HepG2 (cell line): ENCODE results near the gene OSBP. TPM values are rescaled to one million over a fixed set of nuclear protein-coding genes. Genes with fewer than 3 reads are reported as not detected.

Experiments used
- ARNTL ChIP-seq: sonication (generic); formaldehyde crosslinking; IDR thresholded peaks from 2 replicates; pipeline ENCODE4 v1.4.0; 2020; ENCODE audit warnings: mild to moderate bottlenecking, missing genetic modification reagents
- FIP1L1 ChIP-seq: fragments of 200-400 bp; formaldehyde crosslinking; IDR thresholded peaks from 2 replicates; pipeline ENCODE4 v1.6.1; 2018; ENCODE audit warnings: low read depth, mild to moderate bottlenecking, low read length, moderate library complexity, borderline replicate concordance; ENCODE audit not compliant: insufficient read depth
- HOXA9 ChIP-seq: sonication (generic); formaldehyde crosslinking; IDR thresholded peaks from 2 replicates; pipeline ENCODE4 v1.8.1; 2022; ENCODE audit warnings: missing genetic modification reagents, mild to moderate bottlenecking, moderate library complexity, borderline replicate concordance
- JARID2 ChIP-seq: sonication (generic); formaldehyde crosslinking; IDR thresholded peaks from 2 replicates; pipeline ENCODE4 v1.8.1; 2023; ENCODE audit warnings: missing genetic modification reagents, inconsistent platforms; ENCODE audit not compliant: insufficient replicate concordance
- MBNL3 ChIP-seq: fragments of 250-450 bp; sonication (Bioruptor Pico); conservative IDR thresholded peaks from 2 replicates; pipeline ENCODE4 v1.8.0; 2022; ENCODE audit warnings: mild to moderate bottlenecking, inconsistent platforms
- POLR2A ChIP-seq, 2 experiments: IDR thresholded peaks; 2 replicates each; pipeline ENCODE4 v1.6.1; 2011; ENCODE audit warnings: low read depth in 2 of 2, low read length in 2 of 2, mild to moderate bottlenecking in 1 of 2, moderate library complexity in 1 of 2; ENCODE audit not compliant: insufficient read depth in 1 of 2
- PTBP1 ChIP-seq: fragments of 200-400 bp; formaldehyde crosslinking; IDR thresholded peaks from 2 replicates; pipeline ENCODE4 v1.6.1; 2018; ENCODE audit warnings: low read length, low read depth; ENCODE audit not compliant: poor library complexity, severe bottlenecking
- RFXANK ChIP-seq: IDR thresholded peaks from 2 replicates; pipeline ENCODE4 v1.6.1; 2016
- RNF2 ChIP-seq: fragments of 450-650 bp; conservative IDR thresholded peaks from 2 replicates; pipeline ENCODE4 v1.6.1; 2016; ENCODE audit warnings: low read depth
- SIN3A ChIP-seq: IDR thresholded peaks from 2 replicates; pipeline ENCODE4 v1.6.1; 2011; ENCODE audit warnings: low read depth, mild to moderate bottlenecking, control low read depth, low read length, borderline replicate concordance
- SIN3B ChIP-seq: fragments of 150-350 bp; IDR thresholded peaks from 2 replicates; pipeline ENCODE4 v1.6.1; 2014; ENCODE audit warnings: low read length
- STAT5B ChIP-seq: sonication (generic); formaldehyde crosslinking; IDR thresholded peaks from 2 replicates; pipeline ENCODE4 v1.4.0; 2020; ENCODE audit warnings: missing genetic modification reagents
- THAP11 ChIP-seq: IDR thresholded peaks from 2 replicates; pipeline ENCODE4 v1.6.1; 2016; ENCODE audit warnings: missing biosample characterization, missing genetic modification reagents
- TSC22D2 ChIP-seq: sonication (generic); formaldehyde crosslinking; IDR thresholded peaks from 2 replicates; pipeline ENCODE4 v1.5.1; 2020; ENCODE audit warnings: missing genetic modification reagents, mild to moderate bottlenecking, borderline replicate concordance
- U2AF1 ChIP-seq: fragments of 200-400 bp; formaldehyde crosslinking; optimal IDR thresholded peaks from 2 replicates; pipeline ENCODE3; 2017; ENCODE audit warnings: mild to moderate bottlenecking, low read depth, low read length
- ZNF44 ChIP-seq: sonication (generic); formaldehyde crosslinking; IDR thresholded peaks from 2 replicates; pipeline ENCODE4 v1.5.1; 2020; ENCODE audit warnings: mild to moderate bottlenecking, missing genetic modification reagents
- ZNF564 ChIP-seq: sonication (generic); formaldehyde crosslinking; IDR thresholded peaks from 2 replicates; pipeline ENCODE4 v1.8.1; 2023; ENCODE audit warnings: mild to moderate bottlenecking, missing genetic modification reagents
- ZNF720 ChIP-seq: sonication (generic); formaldehyde crosslinking; IDR thresholded peaks from 2 replicates; pipeline ENCODE4 v1.4.0; 2020; ENCODE audit warnings: missing genetic modification reagents
- ZNF761 ChIP-seq: sonication (generic); formaldehyde crosslinking; conservative IDR thresholded peaks from 2 replicates; pipeline ENCODE4 v1.4.0; 2020; ENCODE audit warnings: mild to moderate bottlenecking, missing genetic modification reagents
- ZNF878 ChIP-seq: sonication (generic); formaldehyde crosslinking; IDR thresholded peaks from 2 replicates; pipeline ENCODE4 v1.8.1; 2023; ENCODE audit warnings: mild to moderate bottlenecking, missing genetic modification reagents, moderate library complexity
- ZSCAN20 ChIP-seq: sonication (generic); formaldehyde crosslinking; IDR thresholded peaks from 2 replicates; pipeline ENCODE4 v1.4.0; 2020; ENCODE audit warnings: missing genetic modification reagents, mild to moderate bottlenecking, borderline replicate concordance
- polyA plus RNA-seq, 8 experiments: library from polyadenylated mRNA; depleted of rRNA in 3 of 8; stranded (reverse) in 7 of 8; unstranded in 1 of 8; fragments of >200 nt; fragmentation: Illumina TruSeq in 4 of 8; extraction: Trizol in 4 of 8; gene quantifications; 2 replicates each; pipeline versions ENCODE4 v1.2.1 to v1.2.3, GENCODE V29; 2011 to 2016; ENCODE audit warnings: low read depth in 4 of 8, missing spikeins in 1 of 8, mixed read lengths in 1 of 8; ENCODE audit not compliant: insufficient read depth in 1 of 8
- total RNA-seq, 5 experiments: library from RNA; depleted of rRNA; stranded (reverse); fragments of >200 nt; fragmentation: Illumina TruSeq; extraction: Trizol; gene quantifications; 2 replicates each; pipeline ENCODE4 v1.2.3, GENCODE V29; 2016; ENCODE audit warnings: low read depth in 1 of 5
- TF ChIP-seq, protein P1 (sequence below): sonication (generic); formaldehyde crosslinking; conservative IDR thresholded peaks from 2 replicates; pipeline ENCODE4 v1.8.0; 2022; ENCODE audit warnings: mild to moderate bottlenecking, moderate library complexity, missing genetic modification reagents
- TF ChIP-seq, protein P2 (sequence below): sonication (generic); formaldehyde crosslinking; IDR thresholded peaks from 2 replicates; pipeline ENCODE4 v1.5.0; 2020; ENCODE audit warnings: missing genetic modification reagents
- TF ChIP-seq, protein P3 (sequence below): sonication (generic); formaldehyde crosslinking; IDR thresholded peaks from 2 replicates; pipeline ENCODE4 v1.4.0; 2020; ENCODE audit warnings: low read depth, mild to moderate bottlenecking, missing genetic modification reagents

OSBP gene
- total and polyA plus RNA-seq, 2 of the 13 experiments (the other 11 are each of a cell fraction or from before 2014, with no cell fraction given): 12.1 to 13.5 TPM

DNA sequence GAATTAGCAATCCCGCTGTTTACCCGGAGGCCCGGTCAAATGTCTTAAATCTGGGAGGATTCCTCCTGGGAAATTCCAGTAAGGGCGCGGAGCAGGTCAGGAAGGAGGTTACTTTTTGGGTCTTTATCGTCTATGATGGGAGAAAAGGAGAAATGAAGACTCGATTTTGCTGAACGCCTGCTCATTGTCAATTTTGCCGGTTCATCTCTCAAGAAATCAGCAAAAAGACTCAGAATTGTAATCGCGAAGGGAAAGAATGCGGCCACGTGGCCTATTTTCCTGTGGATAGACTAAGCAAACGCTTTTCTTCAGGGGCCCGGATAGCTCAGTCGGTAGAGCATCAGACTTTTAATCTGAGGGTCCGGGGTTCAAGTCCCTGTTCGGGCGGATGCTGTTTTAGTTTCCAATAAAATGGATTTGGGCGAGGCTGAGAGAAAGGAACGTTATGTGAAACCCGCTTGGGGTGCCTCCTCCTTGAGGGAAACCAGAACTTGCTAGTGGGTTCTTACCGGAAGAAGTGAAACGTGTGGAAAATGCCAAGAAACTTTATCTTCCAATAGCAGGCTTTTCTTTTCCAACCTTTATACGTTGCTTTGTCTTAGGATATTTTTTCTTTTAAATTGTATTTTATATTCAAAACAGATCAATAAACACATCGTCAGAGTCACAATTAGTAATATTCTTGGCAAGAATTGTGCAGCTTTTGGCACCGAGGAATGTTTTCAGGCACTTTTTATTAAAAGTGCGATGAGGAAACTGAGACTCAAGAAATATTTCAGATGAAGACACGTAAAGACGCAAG, 59.3 kb downstream of the OSBP start (continued):
- TF ChIP-seq ZNF564 (no peak), U2AF1 (no peak), ZNF878 (CRISPR knock-in tag) (peak; percentile 36; the same call in 1 of the 2 replicates), ZNF720 (no peak), FIP1L1 (no peak), STAT5B (no peak), RNF2 (no peak), SIN3B (no peak), ZNF44 (no peak), ARNTL (CRISPR knock-in tag) (no peak), ZSCAN20 (CRISPR knock-in tag) (no peak), MBNL3 (CRISPR knock-in tag) (no peak), THAP11 (CRISPR knock-in tag) (no peak; the same call in 1 of the 2 replicates), PTBP1 (no peak), POLR2A (IDR thresholded peaks at IDR 0.05; ENCODE audit: insufficient read depth in 1 of 2, low read depth in 2 of 2, low read length in 2 of 2) (no peak), TSC22D2 (CRISPR knock-in tag) (no peak), RFXANK (no peak), JARID2 (CRISPR knock-in tag) (no peak), HOXA9 (CRISPR knock-in tag) (no peak), SIN3A (no peak), ZNF761 (CRISPR knock-in tag) (no peak; the same call in 1 of the 2 replicates)
- TF ChIP-seq, protein P1, sequence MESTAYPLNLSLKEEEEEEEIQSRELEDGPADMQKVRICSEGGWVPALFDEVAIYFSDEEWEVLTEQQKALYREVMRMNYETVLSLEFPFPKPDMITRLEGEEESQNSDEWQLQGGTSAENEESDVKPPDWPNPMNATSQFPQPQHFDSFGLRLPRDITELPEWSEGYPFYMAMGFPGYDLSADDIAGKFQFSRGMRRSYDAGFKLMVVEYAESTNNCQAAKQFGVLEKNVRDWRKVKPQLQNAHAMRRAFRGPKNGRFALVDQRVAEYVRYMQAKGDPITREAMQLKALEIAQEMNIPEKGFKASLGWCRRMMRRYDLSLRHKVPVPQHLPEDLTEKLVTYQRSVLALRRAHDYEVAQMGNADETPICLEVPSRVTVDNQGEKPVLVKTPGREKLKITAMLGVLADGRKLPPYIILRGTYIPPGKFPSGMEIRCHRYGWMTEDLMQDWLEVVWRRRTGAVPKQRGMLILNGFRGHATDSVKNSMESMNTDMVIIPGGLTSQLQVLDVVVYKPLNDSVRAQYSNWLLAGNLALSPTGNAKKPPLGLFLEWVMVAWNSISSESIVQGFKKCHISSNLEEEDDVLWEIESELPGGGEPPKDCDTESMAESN (CRISPR knock-in tag): no peak
- TF ChIP-seq, protein P2, sequence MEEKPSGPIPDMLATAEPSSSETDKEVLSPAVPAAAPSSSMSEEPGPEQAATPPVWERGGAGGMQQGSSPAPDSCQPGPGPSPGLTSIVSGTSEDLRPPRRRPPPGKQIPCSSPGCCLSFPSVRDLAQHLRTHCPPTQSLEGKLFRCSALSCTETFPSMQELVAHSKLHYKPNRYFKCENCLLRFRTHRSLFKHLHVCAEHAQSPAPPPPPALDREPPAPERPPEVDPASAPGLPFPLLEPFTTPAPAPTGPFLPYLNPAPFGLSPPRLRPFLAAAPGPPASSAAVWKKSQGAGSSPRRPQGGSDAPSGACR (CRISPR knock-in tag): no peak
- TF ChIP-seq, protein P3, sequence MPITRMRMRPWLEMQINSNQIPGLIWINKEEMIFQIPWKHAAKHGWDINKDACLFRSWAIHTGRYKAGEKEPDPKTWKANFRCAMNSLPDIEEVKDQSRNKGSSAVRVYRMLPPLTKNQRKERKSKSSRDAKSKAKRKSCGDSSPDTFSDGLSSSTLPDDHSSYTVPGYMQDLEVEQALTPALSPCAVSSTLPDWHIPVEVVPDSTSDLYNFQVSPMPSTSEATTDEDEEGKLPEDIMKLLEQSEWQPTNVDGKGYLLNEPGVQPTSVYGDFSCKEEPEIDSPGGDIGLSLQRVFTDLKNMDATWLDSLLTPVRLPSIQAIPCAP (CRISPR knock-in tag): no peak
